GM21786 (cell line): ENCODE measurements around the gene SLC12A4.

Source experiments
- ATAC-seq: cut with Tn5 transposase; IDR thresholded peaks from one replicate; pipeline ENCODE4 v1.9.1; 2021; ENCODE audit not compliant: unreplicated experiment

The SLC12A4 gene

DNA sequence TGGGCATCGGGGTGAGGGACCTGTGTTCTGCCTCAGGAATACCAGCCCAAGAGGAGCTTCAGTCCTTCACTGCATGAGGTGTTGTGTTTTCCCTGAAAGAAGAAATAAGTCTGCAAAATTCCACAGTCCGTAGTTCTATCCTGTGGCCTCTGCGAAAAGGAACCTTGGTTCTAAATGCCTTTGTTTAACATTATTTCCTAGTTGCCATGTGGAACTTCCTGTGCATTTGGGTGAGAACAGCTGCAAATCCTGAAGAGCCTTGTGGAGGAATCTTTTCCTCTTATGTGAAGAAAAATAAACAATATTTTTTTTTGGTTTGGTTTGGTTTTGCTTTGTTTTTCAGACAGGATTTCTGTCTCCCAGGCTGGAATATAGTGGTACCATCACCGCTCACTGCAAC is 65.6 kb downstream of the SLC12A4 start:
- ATAC-seq: no peak

DNA sequence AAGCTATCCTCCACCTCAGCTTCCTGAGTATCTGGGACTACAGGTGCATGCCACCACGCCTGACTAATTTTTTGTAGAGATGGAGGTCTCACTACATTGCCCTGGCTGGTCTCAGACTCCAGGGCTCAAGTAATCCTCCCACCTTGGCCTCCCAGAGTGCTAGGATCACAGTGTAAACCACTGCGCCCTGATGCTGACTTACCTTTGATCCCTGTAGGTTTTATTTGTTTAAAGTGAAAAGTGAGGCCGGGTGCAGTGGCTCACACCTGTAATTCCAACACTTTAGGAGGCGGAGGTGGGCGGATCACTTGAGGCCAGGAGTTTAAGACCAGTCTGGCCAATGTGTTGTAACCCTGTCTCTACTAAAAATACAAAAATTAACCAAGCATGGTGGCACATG is 66.7 kb downstream of the SLC12A4 start:
- ATAC-seq: no peak

DNA sequence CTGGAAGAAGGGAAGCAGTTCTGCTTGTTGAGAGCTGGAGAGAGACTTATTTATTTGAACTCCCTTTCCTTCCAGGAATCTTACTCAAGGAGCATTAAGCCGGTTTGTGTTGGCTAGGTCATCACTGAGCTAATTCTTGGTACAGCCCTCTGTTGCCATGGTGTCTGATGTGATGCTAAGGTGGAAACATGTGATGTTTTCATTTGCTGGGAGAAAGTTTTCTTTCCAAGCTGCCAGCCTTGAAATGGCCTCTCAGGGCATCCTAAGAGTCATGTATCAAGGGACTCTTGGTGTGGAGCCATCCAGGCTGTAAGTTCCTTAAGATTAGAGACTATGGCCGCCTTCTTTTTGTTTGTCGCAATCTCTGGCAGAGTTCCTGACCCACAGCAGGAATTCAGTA is 71.2 kb downstream of the SLC12A4 start:
- no peak for ATAC-seq

DNA sequence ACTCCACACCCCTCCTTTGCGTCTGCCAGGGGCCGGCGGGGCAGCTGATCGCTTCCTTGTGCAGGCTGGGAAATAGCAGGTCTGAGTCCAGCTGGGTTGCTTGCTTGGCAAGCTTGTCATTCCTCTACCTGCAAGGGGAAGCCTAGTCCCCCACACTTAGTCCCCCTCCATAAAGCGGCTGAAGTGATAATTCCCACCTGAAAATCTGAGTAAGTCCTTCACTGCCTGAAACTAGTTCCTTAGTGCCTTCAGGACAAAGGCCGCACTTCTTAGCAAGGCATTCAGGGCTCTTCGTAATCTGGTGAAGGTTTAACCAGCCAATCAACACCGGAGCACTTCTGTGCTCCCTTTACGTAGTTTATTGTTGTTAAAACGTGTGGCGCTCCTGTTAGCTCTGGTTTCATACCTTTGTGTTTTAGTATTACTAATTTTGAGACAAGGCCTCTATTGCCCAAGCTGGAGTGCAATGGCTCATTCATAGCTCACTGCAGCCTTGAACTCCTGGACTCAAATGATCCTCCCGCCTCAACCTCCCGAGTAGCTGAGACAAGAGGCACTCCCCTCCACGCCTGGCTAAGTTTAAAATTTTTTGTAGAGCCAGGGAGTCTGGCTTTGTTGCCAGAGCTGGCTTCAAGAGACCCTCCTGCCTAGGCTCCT is 74.6 kb downstream of the SLC12A4 start:
- ATAC-seq: no peak
